ENCODE data around the gene NASP.

Gene NASP

GRCh38 chr1:45620588-45621500 lies 37.0 kb downstream of the NASP start:
- DNase-seq = no peak

- no peak for DNase-seq
Observed at GRCh38 chr1:45621501-45621836, 37.6 kb downstream of the NASP start.

GRCh38 chr1:45621895-45622523 lies 38.2 kb downstream of the NASP start:
- no peak for DNase-seq

- no peak for DNase-seq
Observed at GRCh38 chr1:45622524-45623394, 38.9 kb downstream of the NASP start.

- DNase-seq = no peak
Observed at GRCh38 chr1:45623972-45624371, 40.1 kb downstream of the NASP start, which contains the start of gene CCDC17. Gene CCDC17 (minus strand): TSS chr1:45624054. CDS start chr1:45623909, 145 bp downstream.

GRCh38 chr1:45629035-45629434 lies 45.2 kb downstream of the NASP start:
- DNase-seq = no peak

- DNase-seq = no peak
Observed at GRCh38 chr1:45630429-45630828, 46.6 kb downstream of the NASP start.

GRCh38 chr1:45635211-45635610 lies 51.4 kb downstream of the NASP start:
- no peak for DNase-seq

GRCh38 chr1:45640293-45640692 lies 56.5 kb downstream of the NASP start:
- no peak for DNase-seq

- DNase-seq = no peak
Observed at GRCh38 chr1:45643321-45643720, 59.5 kb downstream of the NASP start.

- DNase-seq = no peak
Observed at GRCh38 chr1:45643978-45644377, 60.1 kb downstream of the NASP start.

GRCh38 chr1:45644661-45645060 lies 60.8 kb downstream of the NASP start:
- no peak for DNase-seq

- DNase-seq = no peak
Observed at GRCh38 chr1:45647248-45648021, 63.6 kb downstream of the NASP start.

GRCh38 chr1:45654540-45655280 lies 70.9 kb downstream of the NASP start:
- no peak for DNase-seq

GRCh38 chr1:45656573-45657226 lies 72.9 kb downstream of the NASP start:
- no peak for DNase-seq

- no peak for DNase-seq
Observed at GRCh38 chr1:45658171-45658570, 74.3 kb downstream of the NASP start.

- no peak for DNase-seq
Observed at GRCh38 chr1:45659222-45659621, 75.4 kb downstream of the NASP start.

GRCh38 chr1:45660336-45660735 lies 76.5 kb downstream of the NASP start:
- DNase-seq = no peak

- no peak for DNase-seq
Observed at GRCh38 chr1:45666836-45667235, 83.0 kb downstream of the NASP start.

- no peak for DNase-seq
Observed at GRCh38 chr1:45667321-45668111, 83.7 kb downstream of the NASP start.
